Thymus (tissue), 11 donors: ENCODE measurements around the gene IRF3. TPM values are rescaled to one million over a fixed set of nuclear protein-coding genes. Genes with fewer than 3 reads are reported as not detected.

Source experiments
- DNase-seq, 9 donors: peaks; one replicate each; pipeline ENCODE4 v3.0.0-alpha.2; 2013; ENCODE audit warnings: low spot score in 9 of 9, low read depth in 6 of 9, missing footprints in 1 of 9
- H3K27ac ChIP-seq, 2 donors: one replicate each; pipeline ENCODE4 v1.5.1; 2013; ENCODE audit warnings: control low read depth in 1 of 2, low read depth in 1 of 2, low read length in 1 of 2, mild to moderate bottlenecking in 1 of 2, moderate library complexity in 1 of 2
- H3K27me3 ChIP-seq, 2 donors: one replicate each; pipeline ENCODE4 v1.5.1; 2013; ENCODE audit warnings: low read length in 1 of 2; ENCODE audit not compliant: control insufficient read depth in 2 of 2, insufficient read depth in 1 of 2
- H3K36me3 ChIP-seq, 2 donors: one replicate each; pipeline ENCODE4 v1.5.1; 2013; ENCODE audit warnings: low read length in 1 of 2, mild to moderate bottlenecking in 1 of 2, moderate library complexity in 1 of 2; ENCODE audit not compliant: control insufficient read depth in 2 of 2, insufficient read depth in 2 of 2
- H3K4me1 ChIP-seq, 2 donors: one replicate each; pipeline ENCODE4 v1.5.1; 2013; ENCODE audit warnings: low read length in 2 of 2; ENCODE audit not compliant: control insufficient read depth in 2 of 2, insufficient read depth in 2 of 2
- H3K4me3 ChIP-seq, 2 donors: one replicate each; pipeline ENCODE4 v1.5.1; 2013; ENCODE audit warnings: low read length in 2 of 2, control low read depth in 1 of 2, mild to moderate bottlenecking in 1 of 2
- H3K9me3 ChIP-seq, 2 donors: one replicate each; pipeline ENCODE4 v1.5.1; 2013; ENCODE audit warnings: low read length in 1 of 2, mild to moderate bottlenecking in 1 of 2; ENCODE audit not compliant: control insufficient read depth in 2 of 2, insufficient read depth in 1 of 2
- WGBS: extraction: QIAGEN DNeasy Blood & Tissue Kit; methylation state at CpG from one replicate; pipeline ENCODE4 v1.1.7; 2013; 5-methylcytosine and 5-hydroxymethylcytosine counted together
- polyA plus RNA-seq: library from polyadenylated mRNA; stranded (reverse); fragments of 200-250 nt; gene quantifications from one replicate; pipeline ENCODE4 v1.2.3, GENCODE V29; 2013
- total RNA-seq: library from RNA; stranded (reverse); fragments of 120-200 nt; gene quantifications from one replicate; pipeline ENCODE4 v1.2.4, GENCODE V29; 2013
- donor health status: healthy.

IRF3 gene
- total and polyA plus RNA-seq, 2 donors, result 83.6 to 259 TPM

DNA sequence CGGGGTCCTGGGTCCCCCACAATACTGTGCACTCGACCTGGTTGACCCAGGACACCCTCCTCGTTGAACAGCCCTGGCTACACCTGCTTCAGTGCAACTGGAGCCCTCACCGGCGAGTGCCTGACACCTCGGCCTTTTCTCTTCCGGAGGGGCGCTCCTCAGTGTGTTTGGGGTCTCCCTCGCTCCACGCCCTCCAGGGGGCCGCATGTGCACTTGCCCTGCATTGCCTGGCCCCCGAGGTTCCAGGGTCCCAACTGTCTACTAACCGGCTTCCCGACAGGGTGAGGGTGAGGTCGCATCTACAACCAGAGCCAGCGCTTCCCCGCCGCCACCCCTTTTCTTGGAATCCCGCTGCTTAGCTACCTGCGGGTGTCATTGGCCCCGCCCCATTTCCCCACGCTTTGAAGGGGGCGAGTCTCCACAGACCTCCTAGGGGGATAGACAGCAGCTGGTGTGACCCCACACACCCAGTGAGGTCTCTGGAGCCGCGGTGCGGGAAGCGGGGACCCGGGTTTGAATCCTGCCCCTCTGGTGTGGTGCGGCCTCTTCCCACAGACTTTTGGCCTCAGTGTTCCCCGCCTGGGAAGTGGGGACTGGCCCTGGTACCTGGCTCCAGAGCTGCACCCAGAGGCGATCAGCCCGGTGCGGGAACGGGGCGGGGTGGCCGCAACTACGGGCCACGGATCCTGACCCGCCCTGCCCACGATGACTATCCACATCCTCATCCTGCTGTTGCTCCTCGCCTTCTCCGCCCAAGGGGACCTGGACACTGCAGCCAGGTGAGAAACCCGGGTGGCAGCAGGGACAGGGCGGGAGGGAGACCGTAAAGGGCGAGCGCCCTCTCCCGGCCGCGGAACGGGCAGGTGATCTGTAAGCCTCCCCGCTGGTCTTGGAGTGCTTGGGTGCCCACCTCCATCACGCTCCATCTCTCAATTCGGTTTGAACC is 23.7 kb upstream of the IRF3 start, which contains the start of gene ADM5:
TSS of gene ADM5 (plus strand) at position 462 of the 946 bp plus-strand sequence. CDS start at position 706, 244 bp downstream.
- DNase-seq, result no peak
- 57% methylated on average over 54 of the region's 54 CpGs for WGBS
- Histone ChIP-seq H3K27me3 (peaks cover 23 to 49% of the 10 kb centered on the region in 2 donors), H3K4me3 (peak within 1 kb of the TSS in 1 of 2 donors; percentile 10), H3K4me1 (peaks cover 4 to 15% of the 10 kb centered on the region in 2 donors), H3K36me3 (peaks cover 25 to 36% of the 10 kb centered on the region in 2 donors), H3K27ac (no peak within 1 kb of the TSS), H3K9me3 (peaks cover 0 to 20% of the 10 kb centered on the region in 2 donors)

DNA sequence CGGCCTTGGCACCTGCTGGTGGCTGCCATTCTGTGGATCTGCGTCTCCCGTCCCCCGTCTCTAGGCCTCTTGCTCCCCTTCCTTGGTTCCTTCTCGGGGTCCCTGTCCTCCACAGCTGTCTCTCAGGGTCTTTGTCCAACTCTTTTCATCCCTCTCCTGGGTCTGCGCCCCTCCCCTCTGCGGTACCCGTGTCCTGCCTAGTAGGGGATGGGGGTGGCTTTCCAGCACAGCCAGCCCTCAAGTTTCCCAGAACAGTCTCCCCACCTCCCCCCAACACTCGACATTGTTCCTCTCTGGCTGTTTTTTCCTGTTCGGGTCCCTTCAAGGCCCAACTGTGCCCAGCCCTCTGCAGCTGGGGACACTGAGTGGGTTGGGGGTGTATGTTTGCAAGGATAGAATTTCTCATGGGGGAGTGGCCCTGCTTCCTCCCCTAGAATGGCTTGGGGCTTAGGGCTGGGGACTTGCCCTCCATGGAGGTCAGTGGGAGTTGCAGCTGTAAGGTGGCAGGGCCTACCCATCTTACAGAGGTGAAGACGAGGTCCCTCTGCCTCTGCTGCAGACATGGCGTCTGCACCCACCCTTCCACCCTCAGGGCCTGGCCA is 23.0 kb upstream of the IRF3 start:
- no peak for DNase-seq
- Histone ChIP-seq H3K27me3 (peaks cover 23 to 49% of the 10 kb centered on the region in 2 donors), H3K4me1 (peaks cover 4 to 15% of the 10 kb centered on the region in 2 donors), H3K36me3 (peaks cover 33 to 43% of the 10 kb centered on the region in 2 donors), H3K9me3 (peaks cover 0 to 20% of the 10 kb centered on the region in 2 donors), H3K27ac (no peak overlapping the region), H3K4me3 (no peak overlapping the region)
- WGBS, result 92% methylated on average over 12 of the region's 12 CpGs

DNA sequence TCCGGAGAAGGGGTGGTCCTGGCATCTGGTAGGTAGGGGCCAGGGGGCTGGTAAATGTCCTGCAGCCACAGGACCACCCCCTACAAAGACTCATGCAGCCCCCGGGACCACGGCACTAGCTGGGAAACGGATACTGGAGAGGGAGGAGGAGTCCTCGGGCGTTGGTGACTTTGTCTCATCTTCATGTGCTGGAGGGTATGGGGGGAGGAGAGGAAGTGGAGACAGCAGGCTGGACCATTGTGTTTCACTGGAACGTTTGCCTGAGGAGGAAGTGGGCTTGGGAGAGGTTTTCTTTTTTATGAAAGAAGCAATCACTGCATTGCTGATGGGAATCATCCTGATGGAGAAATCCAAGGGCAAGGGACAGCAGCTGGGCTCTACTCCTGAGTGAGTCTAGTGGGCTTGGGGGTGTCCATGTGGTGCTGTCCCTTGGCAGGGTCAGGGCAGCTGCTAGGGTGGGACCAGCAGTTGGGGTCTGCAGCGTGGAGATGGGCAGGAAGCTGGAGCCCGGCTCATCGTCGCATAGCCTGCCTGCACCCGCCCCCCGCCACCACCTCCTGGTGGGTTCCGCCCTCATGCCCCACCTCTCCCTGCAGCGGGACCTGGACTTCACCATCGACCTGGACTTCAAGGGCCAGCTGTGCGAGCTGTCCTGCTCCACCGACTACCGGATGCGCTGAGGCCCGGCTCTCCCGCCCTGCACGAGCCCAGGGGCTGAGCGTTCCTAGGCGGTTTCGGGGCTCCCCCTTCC is 22.1 kb upstream of the IRF3 start:
- 88% methylated on average over 26 of the region's 26 CpGs for WGBS
- no peak for DNase-seq
- H3K36me3 ChIP-seq, result peaks cover 39 to 45% of the 10 kb centered on the region in 2 donors
- peaks cover 23 to 42% of the 10 kb centered on the region in 2 donors for H3K27me3 ChIP-seq
- H3K4me3 ChIP-seq, result no peak overlapping the region
- peaks cover 4 to 15% of the 10 kb centered on the region in 2 donors for H3K4me1 ChIP-seq
- H3K27ac ChIP-seq, result no peak overlapping the region
- peaks cover 0 to 20% of the 10 kb centered on the region in 2 donors for H3K9me3 ChIP-seq

DNA sequence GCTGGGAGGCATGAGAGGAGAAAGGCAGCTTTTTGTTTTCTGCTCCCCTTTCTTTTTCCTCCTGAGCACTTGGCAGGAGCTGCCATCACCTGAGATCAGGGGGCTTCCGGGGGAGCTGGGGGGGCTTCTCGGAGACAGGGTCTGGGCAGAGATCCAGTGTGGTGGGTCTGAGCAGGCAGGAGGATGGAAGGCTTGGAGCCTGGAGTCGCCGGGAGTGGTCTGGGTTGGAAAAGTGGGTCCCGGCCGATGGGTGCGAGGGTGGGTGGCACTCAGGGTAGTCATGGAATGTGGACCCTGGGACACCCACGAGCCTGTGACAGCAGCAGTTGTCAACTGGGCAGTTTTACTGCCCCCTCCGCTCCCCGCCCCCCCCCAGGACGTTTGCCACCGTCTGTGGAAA is 21.5 kb upstream of the IRF3 start:
- Histone ChIP-seq H3K27ac (no peak overlapping the region), H3K36me3 (peaks cover 45 to 48% of the 10 kb centered on the region in 2 donors), H3K4me3 (no peak overlapping the region), H3K4me1 (peaks cover 4 to 15% of the 10 kb centered on the region in 2 donors), H3K27me3 (peaks cover 21 to 37% of the 10 kb centered on the region in 2 donors), H3K9me3 (peaks cover 0 to 20% of the 10 kb centered on the region in 2 donors)
- no peak for DNase-seq
- 84% methylated on average over 12 of the region's 12 CpGs for WGBS

DNA sequence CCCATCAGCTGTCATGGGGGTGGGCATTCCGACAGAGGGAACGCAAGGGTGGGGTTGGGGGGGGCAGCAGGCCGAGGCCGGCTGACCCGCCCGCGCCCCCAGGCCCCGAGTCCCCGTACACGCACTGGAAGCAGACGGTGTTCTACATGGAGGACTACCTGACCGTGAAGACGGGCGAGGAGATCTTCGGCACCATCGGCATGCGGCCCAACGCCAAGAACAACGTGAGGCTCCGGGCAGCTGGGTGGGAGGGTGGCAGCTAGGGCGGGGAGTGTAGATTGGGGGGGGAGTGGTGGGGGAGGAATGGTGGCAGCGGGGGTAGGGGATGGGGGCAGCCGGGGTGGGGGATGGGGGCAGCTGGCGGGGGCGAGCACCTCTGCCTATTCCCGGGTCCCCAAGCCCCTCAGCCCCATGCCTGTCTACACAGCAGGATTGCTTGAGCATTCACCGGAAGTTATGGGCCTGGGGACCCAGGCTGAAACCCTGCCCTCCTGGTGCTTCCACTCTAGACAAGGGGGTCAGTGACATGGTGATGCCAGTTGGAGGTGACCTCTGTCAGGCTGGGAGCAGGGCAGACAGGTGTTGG is 20.9 kb upstream of the IRF3 start:
- peaks cover 0 to 19% of the 10 kb centered on the region in 2 donors for H3K9me3 ChIP-seq
- 96% methylated on average over 27 of the region's 27 CpGs for WGBS
- peaks cover 50 to 54% of the 10 kb centered on the region in 2 donors for H3K36me3 ChIP-seq
- DNase-seq, result no peak
- no peak overlapping the region for H3K4me3 ChIP-seq
- H3K27me3 ChIP-seq, result peaks cover 19 to 31% of the 10 kb centered on the region in 2 donors
- peaks cover 4 to 12% of the 10 kb centered on the region in 2 donors for H3K4me1 ChIP-seq
- H3K27ac ChIP-seq, result no peak overlapping the region

DNA sequence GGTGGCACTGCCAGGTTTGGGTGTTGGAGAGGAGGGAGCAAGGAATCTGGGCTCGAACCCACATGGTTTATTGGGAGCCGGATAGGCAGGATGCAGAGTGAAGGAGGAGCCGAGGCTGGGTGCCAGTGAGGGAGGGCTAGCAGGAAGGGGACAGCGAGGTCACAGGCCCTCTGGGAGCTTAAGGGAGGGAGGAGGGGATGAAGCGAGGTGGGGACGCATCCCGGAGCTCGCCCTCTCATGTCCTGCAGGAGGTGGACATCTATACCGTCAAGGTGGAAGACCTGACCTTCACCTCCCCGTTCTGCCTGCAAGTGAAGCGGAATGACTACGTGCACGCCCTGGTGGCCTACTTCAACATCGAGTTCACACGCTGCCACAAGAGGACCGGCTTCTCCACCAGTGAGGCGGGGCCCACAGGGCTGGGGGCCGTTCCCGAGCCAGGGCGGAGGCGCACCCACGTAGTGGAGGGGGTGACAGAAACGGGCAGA is 20.2 kb upstream of the IRF3 start:
- Histone ChIP-seq H3K4me3 (no peak overlapping the region), H3K4me1 (peaks cover 4 to 7% of the 10 kb centered on the region in 2 donors), H3K27ac (no peak overlapping the region), H3K9me3 (peaks cover 0 to 12% of the 10 kb centered on the region in 2 donors), H3K36me3 (peaks cover 54 to 56% of the 10 kb centered on the region in 2 donors), H3K27me3 (peaks cover 14 to 24% of the 10 kb centered on the region in 2 donors)
- no peak for DNase-seq
- WGBS, result 91% methylated on average over 23 of the region's 23 CpGs

DNA sequence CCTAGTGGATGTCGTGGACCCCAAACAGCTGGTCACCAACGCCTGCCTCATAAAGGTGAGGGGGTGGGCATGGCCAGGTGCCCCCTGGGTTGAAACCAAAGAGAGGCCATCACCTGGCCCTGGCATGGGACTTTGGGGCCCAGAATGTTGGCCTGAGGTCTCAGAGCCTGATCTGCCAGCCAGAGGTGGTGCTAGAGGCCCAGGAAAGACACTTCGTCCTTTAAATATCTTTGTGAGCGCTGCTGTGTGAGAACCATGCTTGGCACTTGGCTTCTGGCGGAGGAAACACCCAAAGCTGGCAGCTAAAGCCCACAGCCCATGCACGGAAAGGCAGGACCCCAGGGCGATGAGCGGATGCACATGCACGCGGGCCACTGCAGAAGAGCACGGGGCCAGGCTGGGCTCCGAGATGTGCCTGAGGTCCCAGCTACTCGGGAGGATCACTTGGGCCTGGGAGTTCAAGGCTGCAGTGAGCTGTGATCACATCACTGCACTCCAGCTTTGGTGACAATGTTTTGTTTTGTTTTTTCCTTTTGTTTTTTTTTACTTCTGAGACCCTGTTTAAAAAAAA is 19.4 kb upstream of the IRF3 start:
- H3K36me3 ChIP-seq, result peaks cover 56 to 58% of the 10 kb centered on the region in 2 donors
- H3K4me3 ChIP-seq, result no peak overlapping the region
- no peak overlapping the region for H3K27ac ChIP-seq
- H3K27me3 ChIP-seq, result peaks cover 6 to 16% of the 10 kb centered on the region in 2 donors
- WGBS, result 93% methylated on average over 13 of the region's 13 CpGs
- H3K4me1 ChIP-seq, result peaks cover 5 to 10% of the 10 kb centered on the region in 2 donors
- no peak for DNase-seq
- peaks cover 0 to 5% of the 10 kb centered on the region in 2 donors for H3K9me3 ChIP-seq
